Measurements from ENCODE around the gene PSMG2. TPM values are rescaled to one million over a fixed set of nuclear protein-coding genes. Genes with fewer than 3 reads are reported as not detected.

Gene PSMG2
- 66.0 and 76.9 TPM in 2 replicates for total RNA-seq

DNA sequence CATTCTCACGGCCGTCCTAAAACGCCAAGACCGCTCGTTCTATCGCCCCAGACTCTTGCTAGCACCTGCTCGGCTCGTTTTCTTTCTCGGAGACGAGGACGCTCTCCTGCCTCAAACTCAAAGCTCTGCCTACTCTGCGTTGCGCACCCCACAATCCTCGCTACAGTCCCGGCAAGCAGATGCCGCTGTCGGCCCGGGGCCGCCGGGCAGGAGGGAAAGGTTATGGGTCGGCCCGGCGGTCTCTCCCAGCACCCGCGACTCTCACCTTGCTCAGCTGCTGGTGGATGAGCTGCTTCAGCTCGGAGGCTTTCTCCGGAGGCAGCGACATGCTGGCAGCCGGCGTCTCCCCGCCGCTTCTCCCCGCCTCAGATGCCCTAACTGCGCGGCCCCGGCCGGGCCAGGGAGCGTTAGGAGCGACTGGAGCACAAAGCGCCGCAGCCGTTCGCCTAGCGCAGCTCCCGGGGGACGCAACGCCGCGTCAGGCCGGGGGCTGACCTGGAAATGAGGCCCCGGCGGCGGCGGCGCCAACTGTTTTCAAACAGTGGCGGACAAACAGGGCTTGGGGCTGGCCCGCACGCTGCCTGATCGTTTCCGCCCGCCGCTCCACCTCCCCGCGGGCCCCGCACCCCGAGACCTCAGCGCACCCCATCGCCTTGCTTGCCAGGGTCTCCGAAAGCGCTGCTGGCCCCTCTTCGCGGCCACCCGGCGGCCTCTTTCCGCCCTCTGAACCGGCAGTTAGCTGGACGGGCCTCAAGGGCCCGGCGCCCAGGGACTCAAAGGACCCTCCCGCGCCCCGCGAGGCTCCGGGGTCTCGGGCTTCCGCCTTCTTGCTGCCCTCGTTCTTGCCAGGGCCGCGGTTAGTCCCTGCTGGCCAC is at the start of gene PSMG2, which contains the start of gene CEP76:
PSMG2 (plus strand) TSS at position 822 of the 875 bp plus-strand sequence. CDS start 66 bp downstream, outside the sequence.
CEP76 (minus strand) TSS at position 503 of the 875 bp plus-strand sequence; CDS start at position 328, 175 bp downstream.
- DNase-seq (ENCODE audit: low read depth in 2 of 2): peak; percentile 76 to 93

DNA sequence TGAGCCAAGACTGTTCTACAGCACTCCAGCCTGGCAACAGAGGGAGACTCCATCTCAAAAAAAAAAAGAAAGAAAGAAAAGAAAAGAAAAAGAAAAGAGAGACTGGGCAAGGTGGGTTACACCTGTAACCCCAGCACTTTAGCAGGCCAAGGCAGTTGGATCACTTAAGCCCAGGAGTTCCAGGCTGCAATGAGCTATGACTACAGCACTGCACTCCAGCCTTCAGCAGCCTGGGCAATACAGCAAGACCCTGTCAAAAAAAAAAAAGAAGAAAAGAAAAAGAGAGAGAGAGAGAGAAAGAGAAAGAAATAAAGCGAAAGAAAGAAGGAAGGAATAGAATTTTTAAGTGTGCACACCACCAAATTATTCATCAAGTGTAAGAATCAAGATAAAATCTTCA is 47.9 kb upstream of the PSMG2 start:
- no peak for DNase-seq (ENCODE audit: low read depth in 2 of 2)

DNA sequence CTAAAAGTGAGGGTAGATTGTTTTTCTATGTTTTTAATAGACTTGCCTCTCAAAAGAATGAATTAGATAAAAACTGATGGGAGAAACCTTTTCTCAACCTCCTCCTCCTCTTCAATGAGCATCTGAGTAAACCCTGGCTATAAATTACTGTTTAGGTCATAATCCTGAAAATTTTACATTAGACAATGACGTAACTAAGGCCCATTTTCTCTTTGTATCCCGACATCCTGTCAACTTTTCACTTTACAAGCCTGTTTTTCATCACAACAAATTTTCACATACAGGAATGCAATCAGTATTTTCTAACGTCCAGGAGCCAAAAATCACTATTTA is 46.3 kb upstream of the PSMG2 start:
- peak in 1 of 2 donors; percentile 62 for DNase-seq (ENCODE audit: low read depth in 2 of 2)

DNA sequence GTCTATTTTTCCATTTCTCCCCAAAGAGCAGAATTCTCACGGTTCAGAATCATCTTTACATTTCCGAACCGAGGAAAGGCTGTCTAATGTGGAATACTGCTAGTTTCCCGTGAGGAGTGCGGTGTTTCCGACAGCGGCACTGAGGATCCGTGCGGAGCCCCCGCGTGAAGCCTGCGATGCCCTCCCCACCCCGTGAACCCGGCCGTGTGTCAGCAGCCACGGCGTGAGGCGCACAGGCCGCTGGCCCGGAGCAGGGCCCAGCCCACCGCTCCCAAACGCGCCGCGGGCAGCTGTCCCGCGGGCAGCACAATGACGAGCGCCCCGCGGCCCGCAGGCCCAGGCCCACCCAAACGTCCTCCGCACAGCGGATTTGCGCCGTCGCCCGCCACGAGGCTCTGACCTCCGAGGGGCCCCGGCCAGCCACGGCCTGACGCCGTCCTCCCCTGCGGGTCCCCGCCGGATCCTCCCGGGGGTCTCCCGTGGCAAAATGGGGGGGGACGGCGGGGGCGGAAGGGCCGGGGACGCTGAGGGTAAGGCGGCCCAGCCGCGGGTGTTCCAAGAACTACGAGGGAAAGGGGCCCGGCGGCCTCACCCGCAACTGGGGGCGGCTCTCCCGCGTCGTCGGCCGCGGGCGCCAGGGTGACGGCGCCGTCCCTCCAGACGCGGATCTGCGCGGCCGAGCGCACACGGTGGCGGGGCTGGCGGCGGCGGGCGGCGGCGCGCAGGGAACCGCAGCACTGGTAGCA is 45.7 kb upstream of the PSMG2 start:
- DNase-seq (ENCODE audit: low read depth in 2 of 2): peak in 1 of 2 donors; percentile 67

DNA sequence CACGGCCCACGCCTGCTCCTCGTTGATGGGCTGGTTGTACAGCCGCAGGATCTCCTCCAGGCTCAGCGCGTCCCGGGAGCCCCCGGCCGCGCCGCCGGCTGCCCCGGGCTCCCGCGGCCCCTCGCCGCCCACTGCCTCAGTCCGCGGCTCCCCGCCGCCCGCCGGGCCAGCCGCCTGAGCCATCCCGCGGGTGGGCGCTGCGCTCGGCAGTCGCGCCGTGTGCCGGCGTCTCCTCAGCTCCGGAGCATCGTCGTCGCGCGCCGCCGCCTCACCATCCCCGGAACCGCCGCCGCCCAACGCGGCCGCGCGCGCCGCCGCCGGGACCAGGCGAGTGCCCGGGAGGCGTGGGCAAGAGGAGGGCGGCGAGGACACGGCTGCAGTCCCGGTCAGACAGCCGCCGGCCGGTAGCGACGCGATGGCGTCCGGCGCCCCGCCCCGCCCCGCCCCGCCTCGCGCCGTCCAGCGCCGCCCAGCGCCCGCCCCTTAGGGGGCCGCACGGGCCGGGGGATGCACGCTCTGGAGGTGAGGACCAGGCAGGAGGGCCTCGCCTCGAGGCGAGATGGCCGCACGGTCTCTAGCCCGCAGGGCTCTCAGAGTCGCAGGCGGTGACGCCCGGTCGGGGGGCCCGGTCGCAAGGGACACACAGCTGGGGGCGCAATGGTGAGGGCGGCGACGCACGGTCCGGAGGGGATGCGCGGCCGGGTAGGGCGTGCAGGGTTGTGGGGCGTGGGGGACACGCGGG is 45.0 kb upstream of the PSMG2 start, which contains the start of gene SPIRE1:
SPIRE1 (minus strand) TSS at position 424 of the 742 bp plus-strand sequence; CDS start at position 183, 241 bp downstream.
- peak in 1 of 2 donors; percentile 86 for DNase-seq (ENCODE audit: low read depth in 2 of 2)

GRCh38 chr18:12658426-12659138 is 44.3 kb upstream of the PSMG2 start:
- peak in 1 of 2 donors; percentile 39 for DNase-seq (ENCODE audit: low read depth in 2 of 2)

GRCh38 chr18:12659904-12660605 is 42.8 kb upstream of the PSMG2 start:
- peak; percentile 56 to 85 for DNase-seq (ENCODE audit: low read depth in 2 of 2)

- no peak for DNase-seq (ENCODE audit: low read depth in 2 of 2)
Observed at GRCh38 chr18:12668041-12668440, 34.8 kb upstream of the PSMG2 start.

GRCh38 chr18:12679183-12679786 is 23.6 kb upstream of the PSMG2 start:
- peak; percentile 84 to 87 for DNase-seq (ENCODE audit: low read depth in 2 of 2)

- peak in 1 of 2 donors; percentile 52 for DNase-seq (ENCODE audit: low read depth in 2 of 2)
Observed at GRCh38 chr18:12686100-12686499, 16.7 kb upstream of the PSMG2 start.

DNA sequence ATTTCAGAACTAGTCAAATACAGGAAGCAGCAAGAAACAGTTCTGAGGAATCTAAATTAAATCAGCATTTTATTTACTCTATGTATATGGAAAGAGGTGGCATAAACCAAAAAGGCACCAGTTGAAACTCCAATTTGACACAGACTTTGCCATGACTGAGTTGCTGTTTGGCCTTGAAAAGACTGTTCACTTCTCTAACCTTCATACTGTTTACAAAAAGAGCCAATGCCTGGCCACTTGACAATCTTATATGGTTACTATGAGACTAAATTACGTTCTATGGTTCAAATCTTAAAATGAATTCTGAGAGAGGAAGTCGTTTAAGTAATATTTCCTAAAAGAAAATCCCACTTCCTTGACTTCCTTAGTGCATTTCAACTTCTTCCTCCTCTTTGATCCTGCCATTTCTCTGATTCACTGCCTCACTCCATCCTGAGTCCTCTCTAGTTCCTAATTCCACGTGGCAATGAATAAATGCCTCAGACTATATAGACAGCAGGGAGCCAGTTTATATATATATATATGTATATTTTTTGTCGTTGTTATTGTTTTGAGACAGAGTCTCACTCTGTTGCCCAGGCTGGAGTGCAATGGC is 13.5 kb upstream of the PSMG2 start:
- DNase-seq (ENCODE audit: low read depth in 2 of 2): no peak

- DNase-seq (ENCODE audit: low read depth in 2 of 2): peak in 1 of 2 donors; percentile 12
Observed at GRCh38 chr18:12692206-12692605, 10.6 kb upstream of the PSMG2 start.

DNA sequence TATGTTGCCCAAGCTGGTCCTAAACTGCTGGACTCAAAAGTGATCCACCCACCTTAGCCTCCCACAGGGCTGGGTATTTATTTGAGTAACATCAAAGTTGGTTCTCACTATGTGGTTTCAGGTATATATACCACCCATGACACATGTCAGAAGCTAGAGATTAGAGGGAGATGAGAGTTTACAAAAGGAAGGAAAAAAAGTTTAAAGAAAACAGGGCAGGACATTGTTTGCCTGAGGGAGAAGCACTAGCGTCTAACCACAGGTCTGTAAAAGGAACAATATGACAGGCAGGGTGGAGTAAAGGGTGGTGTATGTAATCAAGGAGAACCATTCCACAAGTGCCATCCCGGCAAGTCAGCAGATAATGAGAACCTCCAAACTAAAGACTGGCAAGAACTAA is 8.8 kb upstream of the PSMG2 start:
- DNase-seq (ENCODE audit: low read depth in 2 of 2): no peak

DNA sequence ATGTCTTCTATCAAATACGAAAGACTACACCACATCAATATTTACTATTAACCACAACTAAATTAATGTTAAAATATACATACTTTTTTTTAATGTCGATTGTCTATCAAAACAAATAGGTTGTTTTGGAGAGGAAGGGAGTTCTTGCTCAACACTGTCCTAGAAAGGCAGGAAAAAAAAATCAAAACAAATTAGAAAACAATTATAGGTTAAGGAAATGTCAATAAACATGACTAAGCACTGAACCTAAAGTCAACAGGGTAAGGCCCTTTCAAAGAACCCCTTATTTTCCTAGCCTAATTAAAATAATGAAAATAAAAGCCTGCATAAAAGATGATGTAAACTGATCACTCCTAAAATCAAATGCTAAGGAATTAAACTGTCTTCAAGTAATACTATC is 3.1 kb upstream of the PSMG2 start:
- DNase-seq (ENCODE audit: low read depth in 2 of 2): no peak

DNA sequence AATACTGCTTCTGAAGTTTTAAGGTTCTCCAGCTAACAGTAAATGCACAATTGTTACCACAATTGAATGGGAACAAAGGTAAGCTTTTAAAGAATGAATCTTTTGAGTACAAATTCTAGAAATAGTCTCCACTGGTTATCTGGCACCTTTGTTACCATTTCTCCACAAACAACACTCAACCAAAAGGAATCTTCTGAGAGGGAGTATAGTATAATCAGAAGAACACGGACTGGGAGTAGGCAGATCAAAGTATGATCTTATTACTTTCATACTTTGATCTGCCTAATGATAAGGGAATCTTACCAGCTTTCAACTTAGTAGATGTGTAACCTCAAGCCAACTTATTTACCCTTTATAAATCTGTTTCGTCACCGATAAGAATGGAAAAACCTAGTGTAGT is 1.7 kb upstream of the PSMG2 start:
- no peak for DNase-seq (ENCODE audit: low read depth in 2 of 2)

- DNase-seq (ENCODE audit: low read depth in 2 of 2): no peak
Observed at GRCh38 chr18:12703096-12703567, 290 bp downstream of the PSMG2 start.

GRCh38 chr18:12703664-12704063 is 822 bp downstream of the PSMG2 start:
- peak in 1 of 2 donors; percentile 29 for DNase-seq (ENCODE audit: low read depth in 2 of 2)

- no peak for DNase-seq (ENCODE audit: low read depth in 2 of 2)
Observed at GRCh38 chr18:12711446-12711845, 8.6 kb downstream of the PSMG2 start.

All from dermis microvascular lymphatic vessel endothelial cell (primary cell).